Inflammatory macrophage treated with lipopolysaccharide for 4 hours (primary cell): ENCODE measurements around the gene TTC3.

ENCODE experiments used
- DNase-seq: peaks from one replicate; pipeline ENCODE4 v3.0.0-alpha.2; 2020

The TTC3 gene

GRCh38 chr21:37063433-37063832 is 9.6 kb upstream of the TTC3 start:
- no peak for DNase-seq

- no peak for DNase-seq
Measured at GRCh38 chr21:37064841-37065240, 8.2 kb upstream of the TTC3 start.

- no peak for DNase-seq
Measured at GRCh38 chr21:37065561-37066177, 7.4 kb upstream of the TTC3 start.

GRCh38 chr21:37071561-37072273 is 1.3 kb upstream of the TTC3 start:
- DNase-seq: peak; percentile 59

DNA sequence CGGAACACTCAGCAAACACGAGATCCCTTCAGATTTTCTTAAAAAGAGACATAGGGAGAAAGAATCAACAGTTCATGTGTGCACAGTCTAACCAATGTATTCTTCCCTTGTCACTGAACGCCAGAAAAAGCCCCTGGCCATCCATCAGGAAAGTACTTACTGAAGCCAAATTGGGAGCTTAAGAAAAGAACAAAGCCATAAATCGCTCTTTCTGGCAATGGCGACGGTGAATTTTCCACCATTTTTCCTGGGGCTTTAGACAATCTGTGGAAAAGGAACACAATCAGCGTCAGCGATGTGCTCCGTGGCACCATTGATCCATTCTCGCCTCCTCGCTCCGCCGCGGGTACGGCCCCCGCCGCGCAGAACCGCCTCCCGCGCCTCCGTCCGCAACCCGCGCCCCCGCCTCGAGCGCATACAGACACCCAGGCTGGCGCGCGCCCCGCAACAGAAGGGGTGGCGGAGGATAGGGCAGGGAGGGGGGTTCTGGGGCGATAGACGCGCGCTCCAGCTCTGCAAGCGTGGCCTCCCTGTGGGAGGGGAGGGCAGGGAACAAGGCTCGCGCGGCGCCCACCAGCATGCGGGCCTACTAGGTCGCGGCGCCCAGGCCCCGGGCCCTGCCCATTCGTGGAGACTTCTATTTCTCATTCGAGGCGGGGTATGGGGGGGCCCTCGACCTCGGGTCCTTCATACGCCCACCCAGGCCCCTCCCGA is 623 bp upstream of the TTC3 start:
- DNase-seq: peak; percentile 73

DNA sequence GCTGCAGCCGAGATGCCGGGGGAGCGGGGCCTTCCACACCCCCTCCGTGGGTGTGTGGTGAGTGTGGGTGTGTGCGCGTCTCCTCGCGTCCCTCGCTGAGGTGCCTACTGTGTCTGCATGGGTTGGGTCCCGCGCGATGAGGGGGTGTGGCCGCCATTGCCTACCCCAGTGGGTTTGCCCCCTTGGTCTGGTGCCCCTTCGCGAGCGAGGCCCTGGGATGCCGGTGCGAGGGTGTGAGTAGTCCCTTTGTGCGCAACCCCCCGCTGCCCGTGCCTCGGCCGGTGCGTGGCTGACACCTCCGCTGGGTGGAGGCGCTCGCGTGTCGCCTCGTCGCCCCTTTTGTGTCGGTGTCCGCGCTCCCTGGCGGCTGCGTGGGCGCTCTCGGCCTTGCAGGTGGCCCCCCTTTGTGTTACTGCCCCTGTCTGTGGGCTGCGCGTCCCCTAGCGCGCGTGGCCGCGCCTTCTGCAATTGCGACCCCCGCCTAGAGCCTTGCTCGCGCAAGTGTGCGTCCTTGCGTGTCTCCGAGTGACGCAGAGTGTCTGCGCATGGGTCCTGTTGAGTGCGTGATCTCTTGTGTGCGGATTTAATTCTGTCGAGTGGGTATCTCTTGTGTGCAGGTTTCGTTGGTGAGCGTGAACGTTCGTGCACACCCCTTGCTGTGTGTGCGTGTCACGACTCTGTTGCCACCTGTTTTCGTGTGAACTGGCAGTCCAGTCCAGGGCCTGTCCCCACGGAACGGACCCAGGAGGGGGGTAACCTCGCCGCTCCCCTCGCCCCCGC is 553 bp downstream of the TTC3 start:
- peak; percentile 49 for DNase-seq

DNA sequence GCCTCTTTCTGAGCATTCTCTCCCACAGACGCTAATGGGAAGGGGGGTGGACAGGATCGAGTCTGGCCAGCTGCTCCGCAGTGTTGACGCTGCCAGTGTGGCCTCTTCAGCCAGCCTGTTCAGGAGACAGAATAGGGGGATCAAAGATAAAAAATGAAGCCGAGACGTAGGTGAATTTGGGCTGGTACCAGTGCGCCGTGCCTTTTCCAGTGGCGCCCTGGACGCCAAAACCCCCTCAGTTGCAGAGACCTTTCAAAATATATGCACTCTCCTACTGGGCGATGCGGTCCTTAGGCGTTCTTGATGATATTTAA is 1.1 kb downstream of the TTC3 start:
- no peak for DNase-seq

DNA sequence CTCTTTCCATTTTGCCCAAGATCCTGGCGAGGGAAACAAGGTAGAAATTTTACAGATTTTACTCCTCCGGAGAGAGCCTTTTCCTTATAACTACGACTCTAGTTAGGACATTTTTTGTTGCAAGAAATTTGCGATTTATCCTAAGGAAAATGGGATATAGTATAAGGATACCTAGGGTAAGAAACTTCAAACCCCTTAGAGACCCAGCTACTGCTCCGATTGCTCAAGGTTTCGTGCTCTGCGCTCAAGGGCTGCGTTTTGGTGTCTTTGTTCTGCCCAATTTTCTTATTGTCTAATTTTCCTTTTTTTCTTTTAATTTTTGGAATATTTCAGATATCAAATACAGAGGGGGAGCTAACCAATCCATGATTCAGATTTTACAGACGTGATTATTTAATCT is 1.5 kb downstream of the TTC3 start:
- DNase-seq: no peak

DNA sequence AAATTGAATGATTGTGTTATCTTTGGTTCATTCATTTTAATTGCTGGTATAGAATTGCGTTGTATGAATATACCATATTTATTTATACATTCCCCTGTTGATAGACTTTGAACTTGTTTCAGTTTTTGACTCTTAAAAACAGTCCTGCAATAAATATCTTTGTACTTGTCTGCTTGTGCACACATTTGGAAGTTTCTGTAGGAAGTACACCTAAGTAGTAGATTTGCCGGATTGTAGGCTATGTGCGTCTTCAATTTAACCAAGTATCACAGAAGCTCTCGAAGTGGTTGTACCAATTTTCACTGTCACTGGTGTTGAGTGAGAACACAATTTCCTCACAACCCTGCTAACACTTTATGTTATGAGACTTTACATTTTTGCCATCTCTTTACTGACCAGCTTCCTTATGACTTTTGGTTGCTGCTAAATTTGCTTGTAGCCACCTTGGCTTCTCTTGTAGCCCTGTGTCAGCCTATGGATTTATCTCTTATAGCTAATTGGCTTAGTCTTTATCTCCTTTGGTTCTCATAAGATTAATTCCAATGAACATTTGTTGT is 2.2 kb downstream of the TTC3 start:
- no peak for DNase-seq

DNA sequence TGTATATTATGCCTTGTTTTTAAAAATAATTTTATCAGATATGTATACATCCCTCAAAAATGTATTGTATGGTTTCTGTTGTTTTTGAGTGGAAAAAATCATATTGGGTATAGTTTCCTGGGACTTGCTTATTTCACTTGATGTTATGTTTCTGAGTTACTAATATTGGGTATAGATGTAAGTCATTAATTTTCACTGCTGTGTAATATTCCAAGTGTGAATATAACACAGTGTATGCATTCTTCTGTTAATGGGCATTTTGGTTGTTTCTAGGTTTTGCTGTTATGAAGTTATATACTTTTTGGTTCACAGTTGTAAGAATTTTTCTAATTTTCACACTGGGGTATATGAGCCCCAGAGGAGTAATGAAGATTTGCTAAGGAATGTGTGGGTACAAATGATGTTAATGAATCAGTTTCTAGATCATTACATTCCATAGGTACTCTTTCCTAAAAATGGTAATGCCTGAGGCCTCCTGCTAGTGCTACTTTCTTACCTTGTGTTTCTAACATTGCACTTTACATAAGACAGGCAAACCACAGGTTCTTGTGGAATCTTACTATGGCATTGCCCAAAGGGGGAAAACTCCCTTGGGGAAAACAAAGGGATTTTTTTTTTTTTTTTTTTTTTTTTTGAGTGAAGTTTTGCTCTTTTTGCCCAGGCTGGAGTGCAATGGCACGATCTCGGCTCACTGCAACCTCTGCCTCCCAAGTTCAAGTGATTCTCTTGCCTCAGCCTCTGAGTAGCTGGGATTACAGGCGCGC is 3.2 kb downstream of the TTC3 start:
- DNase-seq: no peak

- DNase-seq: no peak
Measured at GRCh38 chr21:37077403-37077802, 4.3 kb downstream of the TTC3 start.

GRCh38 chr21:37079211-37079824 is 6.3 kb downstream of the TTC3 start:
- DNase-seq: peak; percentile 55

DNA sequence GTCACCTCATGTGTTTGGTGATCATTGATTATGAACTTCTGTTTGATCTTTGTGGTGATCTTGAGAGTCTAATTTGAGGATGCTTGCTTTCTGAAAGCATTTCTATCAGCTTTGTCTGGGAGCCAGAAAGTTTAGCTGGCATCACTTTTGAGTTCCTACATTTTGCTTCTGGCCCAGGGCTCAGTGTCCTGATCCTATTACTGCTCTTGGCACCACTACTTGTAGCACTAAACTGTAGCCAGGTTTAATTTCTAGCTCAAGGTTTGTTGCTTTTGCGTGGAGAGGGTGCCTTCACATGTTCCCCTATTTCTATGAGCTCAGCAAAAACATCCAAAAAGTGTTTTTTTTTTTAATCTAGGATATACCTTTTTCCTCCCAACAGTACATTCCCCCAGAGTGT is 9.3 kb downstream of the TTC3 start:
- no peak for DNase-seq

DNA sequence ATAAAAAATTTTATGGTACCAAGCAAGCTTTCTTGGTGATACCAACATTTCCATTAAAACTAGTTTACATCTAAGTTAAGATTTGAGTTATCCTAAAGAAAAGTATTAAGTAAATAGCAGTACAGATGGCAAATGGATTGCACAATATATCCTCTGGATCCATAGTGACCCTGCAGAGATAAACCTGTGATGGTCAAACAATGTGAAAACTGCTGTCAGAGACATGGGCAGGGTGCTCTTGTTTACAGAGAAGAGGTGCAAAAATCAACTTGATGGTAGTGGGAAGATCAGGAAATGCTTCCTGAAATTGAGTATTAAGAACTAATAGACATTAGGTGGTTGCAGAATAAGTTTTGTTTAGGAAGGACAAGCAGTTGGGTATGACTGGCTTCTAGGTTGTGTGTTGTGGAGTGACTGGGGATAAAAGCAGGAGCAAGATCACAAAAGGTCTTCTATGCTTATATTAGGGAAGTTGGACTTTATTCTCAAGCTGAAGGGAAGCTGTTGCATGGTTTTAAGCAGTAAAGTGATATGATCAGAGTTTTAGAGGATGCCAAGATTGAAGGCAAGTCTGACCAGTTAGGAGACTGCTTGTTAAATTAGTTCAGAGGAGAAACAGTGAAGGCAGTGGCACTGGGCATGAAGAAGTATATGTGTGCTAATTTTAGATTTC is 9.9 kb downstream of the TTC3 start:
- DNase-seq: no peak

GRCh38 chr21:37085726-37086125 is 12.7 kb downstream of the TTC3 start:
- no peak for DNase-seq

DNA sequence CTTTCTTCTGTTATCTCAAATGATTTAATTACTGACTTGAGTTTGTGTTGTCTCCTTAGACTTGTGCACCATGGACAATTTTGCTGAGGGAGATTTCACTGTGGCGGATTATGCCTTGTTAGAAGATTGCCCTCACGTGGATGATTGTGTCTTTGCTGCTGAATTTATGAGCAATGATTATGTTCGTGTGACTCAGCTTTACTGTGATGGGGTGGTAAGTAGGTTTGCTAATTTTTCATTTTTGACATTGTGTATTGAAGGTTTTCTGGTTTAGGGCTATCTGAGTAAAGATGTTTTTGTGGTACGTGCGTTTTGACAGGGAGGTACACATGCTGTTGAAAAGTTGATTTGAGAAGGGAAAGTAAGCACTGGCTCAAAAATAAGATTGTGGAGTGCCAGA is 14.1 kb downstream of the TTC3 start:
- peak; percentile 19 for DNase-seq

DNA sequence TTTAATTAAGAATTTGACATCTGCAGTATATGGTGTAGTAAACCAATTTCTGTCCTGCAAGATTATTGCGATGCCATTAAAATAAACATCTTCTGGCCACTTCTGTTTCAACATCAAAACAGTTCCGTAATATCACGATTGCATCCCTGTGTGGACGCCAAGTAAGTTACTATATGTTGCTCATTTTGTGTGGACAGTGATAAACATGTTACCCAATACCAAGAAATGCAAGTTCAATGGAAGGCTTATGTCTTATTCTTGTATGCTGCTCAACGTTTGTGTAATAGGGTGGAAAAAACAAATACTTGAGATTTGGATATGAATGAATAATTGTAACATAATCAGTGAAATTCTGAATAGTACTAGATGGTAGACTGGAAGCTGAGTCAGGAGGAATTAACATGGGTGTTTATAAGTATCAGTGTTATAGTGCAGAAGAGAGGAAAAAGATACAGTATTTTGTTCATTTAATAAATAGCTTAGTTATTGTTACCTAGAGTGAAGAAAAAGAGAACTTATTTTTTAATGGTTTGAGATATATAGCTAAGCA is 15.2 kb downstream of the TTC3 start:
- peak; percentile 49 for DNase-seq

DNA sequence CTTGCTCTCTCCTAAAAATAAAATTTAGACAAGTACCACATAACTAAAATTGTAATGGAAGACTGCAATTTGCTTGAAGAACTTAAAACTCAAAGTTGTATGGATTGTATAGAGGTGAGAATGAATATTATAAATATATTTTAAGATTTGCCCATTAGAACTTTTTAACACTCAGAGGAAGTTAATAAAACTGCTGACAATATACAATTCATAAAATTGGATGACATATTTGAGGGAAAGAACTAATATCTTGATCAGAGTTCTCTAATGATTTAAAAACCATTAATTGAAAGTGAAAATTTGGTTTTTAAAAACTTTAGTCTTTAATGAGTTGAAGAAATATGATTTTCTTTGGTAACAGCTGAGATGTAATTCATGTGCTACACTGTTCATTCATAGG is 20.9 kb downstream of the TTC3 start:
- no peak for DNase-seq

GRCh38 chr21:37095821-37096220 is 22.8 kb downstream of the TTC3 start:
- DNase-seq: no peak

- DNase-seq: no peak
Measured at GRCh38 chr21:37098751-37099150, 25.7 kb downstream of the TTC3 start.

- DNase-seq: no peak
Measured at GRCh38 chr21:37100316-37100715, 27.3 kb downstream of the TTC3 start.
